ENCODE data around the gene RAPGEF1.
A peak's percentile ranks its signal among the peaks of the same experiment; 100 is the strongest.

GRCh38 chr9:131633491-131634031, 106.3 kb downstream of the RAPGEF1 start:
- no peak for TF ChIP-seq CTCF (tag by site-specific recombination; IDR thresholded peaks at IDR 0.05)
- TF ChIP-seq ZNF350 (tag by site-specific recombination; IDR thresholded peaks at IDR 0.05): no peak
- no peak for TF ChIP-seq KLF16 (tag by site-specific recombination; IDR thresholded peaks at IDR 0.05)
- TF ChIP-seq ATF2 (tag by site-specific recombination; IDR thresholded peaks at IDR 0.05; ENCODE audit: low read depth): peak; percentile 96
- no peak for TF ChIP-seq TCF7L2 (IDR thresholded peaks at IDR 0.05; ENCODE audit: borderline replicate concordance, low read depth, low read length)
- TF ChIP-seq ZNF26 (tag by site-specific recombination; IDR thresholded peaks at IDR 0.05): no peak
